Thoracic aorta (tissue), 2 donors: Measurements from ENCODE around the gene NF1. TPM values are rescaled to one million over a fixed set of nuclear protein-coding genes. Genes with fewer than 3 reads are reported as not detected.

Experiments used
- ATAC-seq: fragments of 150-250 bp; one replicate; pipeline ENCODE4 v1.8.0; 2017; ENCODE audit warnings: low read depth; ENCODE audit not compliant: insufficient number of reproducible peaks, low FRiP score
- DNase-seq: peaks from one replicate; pipeline ENCODE4 v3.0.0-alpha.2; 2020; ENCODE audit warnings: low spot score
- H3K27ac ChIP-seq, 2 donors: fragments of 200-600 bp; sonication (generic); 1 replicate in 1 of 2; 2 replicates in 1 of 2; pipeline ENCODE4 v1.5.1; 2016; ENCODE audit warnings: mild to moderate bottlenecking in 2 of 2, moderate library complexity in 2 of 2
- H3K27me3 ChIP-seq: fragments of 200-600 bp; sonication (generic); replicated peaks from 2 replicates; pipeline ENCODE4 v1.6.0; 2016; ENCODE audit warnings: mild to moderate bottlenecking; ENCODE audit not compliant: insufficient read depth
- H3K36me3 ChIP-seq: fragments of 200-600 bp; sonication (generic); one replicate; pipeline ENCODE4 v1.5.1; 2016
- H3K4me1 ChIP-seq, 2 donors: fragments of 200-600 bp; sonication (generic); 1 replicate in 1 of 2; 2 replicates in 1 of 2; pipeline versions ENCODE4 v1.5.1 to v1.6.0; 2016; ENCODE audit warnings: low read depth in 2 of 2, mild to moderate bottlenecking in 1 of 2; ENCODE audit not compliant: control insufficient read depth in 1 of 2
- H3K4me3 ChIP-seq: fragments of 200-600 bp; sonication (generic); 2 replicates; pipeline ENCODE4 v1.5.1; 2016; ENCODE audit warnings: mild to moderate bottlenecking
- H3K9me3 ChIP-seq: fragments of 200-600 bp; sonication (generic); 2 replicates; pipeline ENCODE4 v1.5.1; 2016
- total RNA-seq, 2 donors: library from RNA; depleted of rRNA; stranded (reverse); fragments of >200 nt; gene quantifications; one replicate each; pipeline versions ENCODE4 v1.1.0 to v1.2.3, GENCODE V29; 2016
- TF ChIP-seq, protein P1 (sequence below): fragments of 200-600 bp; sonication (generic); IDR thresholded peaks from one replicate; pipeline ENCODE4 v1.5.1; 2019; ENCODE audit warnings: antibody characterized with exemption

Gene NF1
- total RNA-seq, 2 donors from 2014 or later, result 60.9 to 105 TPM

DNA sequence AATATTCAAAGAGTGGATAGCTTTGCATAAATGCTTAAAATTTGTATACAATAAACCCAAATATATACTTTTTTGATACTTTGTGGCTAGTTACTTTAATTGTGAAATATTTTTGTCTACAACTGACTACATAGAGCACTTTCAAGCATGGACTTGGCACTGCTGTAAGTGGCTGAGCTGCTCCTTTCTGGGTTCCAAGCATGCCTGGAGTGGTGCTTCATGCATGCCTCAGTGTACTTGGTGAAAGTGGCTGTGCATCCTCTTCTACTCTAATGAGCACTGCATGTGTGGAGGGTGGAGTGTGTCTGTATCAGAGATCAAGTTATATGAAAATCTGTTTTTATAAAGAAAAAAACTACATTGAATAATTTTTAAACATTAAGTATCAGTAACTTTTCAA lies 108.2 kb downstream of the NF1 start:
- Histone ChIP-seq H3K4me1 (no peaks in the 10 kb centered on the region), H3K27ac (no peak overlapping the region), H3K4me3 (no peak overlapping the region), H3K27me3 (no peaks in the 10 kb centered on the region), H3K9me3 (no peaks in the 10 kb centered on the region), H3K36me3 (peaks cover 4% of the 10 kb centered on the region)
- TF ChIP-seq, protein P1, sequence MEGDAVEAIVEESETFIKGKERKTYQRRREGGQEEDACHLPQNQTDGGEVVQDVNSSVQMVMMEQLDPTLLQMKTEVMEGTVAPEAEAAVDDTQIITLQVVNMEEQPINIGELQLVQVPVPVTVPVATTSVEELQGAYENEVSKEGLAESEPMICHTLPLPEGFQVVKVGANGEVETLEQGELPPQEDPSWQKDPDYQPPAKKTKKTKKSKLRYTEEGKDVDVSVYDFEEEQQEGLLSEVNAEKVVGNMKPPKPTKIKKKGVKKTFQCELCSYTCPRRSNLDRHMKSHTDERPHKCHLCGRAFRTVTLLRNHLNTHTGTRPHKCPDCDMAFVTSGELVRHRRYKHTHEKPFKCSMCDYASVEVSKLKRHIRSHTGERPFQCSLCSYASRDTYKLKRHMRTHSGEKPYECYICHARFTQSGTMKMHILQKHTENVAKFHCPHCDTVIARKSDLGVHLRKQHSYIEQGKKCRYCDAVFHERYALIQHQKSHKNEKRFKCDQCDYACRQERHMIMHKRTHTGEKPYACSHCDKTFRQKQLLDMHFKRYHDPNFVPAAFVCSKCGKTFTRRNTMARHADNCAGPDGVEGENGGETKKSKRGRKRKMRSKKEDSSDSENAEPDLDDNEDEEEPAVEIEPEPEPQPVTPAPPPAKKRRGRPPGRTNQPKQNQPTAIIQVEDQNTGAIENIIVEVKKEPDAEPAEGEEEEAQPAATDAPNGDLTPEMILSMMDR, result no peak
- ATAC-seq (no peak), DNase-seq (no peak)

DNA sequence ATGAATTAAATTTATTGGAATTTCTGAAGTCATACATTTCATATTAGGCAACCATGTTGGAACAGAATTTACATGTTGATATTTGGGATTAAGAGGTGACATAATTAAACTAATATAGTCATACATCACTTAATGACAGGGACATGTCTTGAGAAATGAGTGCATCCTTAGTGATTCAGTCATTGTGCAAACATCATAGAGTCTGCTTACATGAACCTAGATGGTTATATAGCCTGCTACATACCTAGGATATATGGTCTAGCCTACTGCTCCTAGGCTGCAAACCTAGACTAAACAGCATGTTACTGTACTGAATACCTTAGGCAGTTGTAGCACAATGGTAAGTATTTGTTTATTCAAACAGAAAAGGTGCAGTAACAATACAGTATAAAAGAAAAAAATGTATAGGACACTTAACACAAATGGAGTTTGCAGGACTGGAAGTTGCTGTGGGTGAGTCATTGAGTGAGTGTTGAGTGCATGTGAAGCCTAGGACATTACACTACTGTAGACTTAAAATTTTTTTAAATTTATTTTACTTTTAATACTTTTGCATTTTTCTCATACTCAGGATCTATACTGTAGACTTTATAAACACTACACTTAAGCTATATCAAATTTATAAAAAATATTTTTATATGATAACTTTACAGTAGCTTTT lies 116.7 kb downstream of the NF1 start:
- H3K4me3 ChIP-seq, result no peak overlapping the region
- no peaks in the 10 kb centered on the region for H3K9me3 ChIP-seq
- H3K4me1 ChIP-seq, result peaks cover 2 to 14% of the 10 kb centered on the region in 2 donors
- H3K27me3 ChIP-seq, result no peaks in the 10 kb centered on the region
- H3K27ac ChIP-seq, result no peak overlapping the region
- peaks cover 9% of the 10 kb centered on the region for H3K36me3 ChIP-seq
- no peak for ATAC-seq
- DNase-seq, result no peak
- TF ChIP-seq, protein P1, result no peak

DNA sequence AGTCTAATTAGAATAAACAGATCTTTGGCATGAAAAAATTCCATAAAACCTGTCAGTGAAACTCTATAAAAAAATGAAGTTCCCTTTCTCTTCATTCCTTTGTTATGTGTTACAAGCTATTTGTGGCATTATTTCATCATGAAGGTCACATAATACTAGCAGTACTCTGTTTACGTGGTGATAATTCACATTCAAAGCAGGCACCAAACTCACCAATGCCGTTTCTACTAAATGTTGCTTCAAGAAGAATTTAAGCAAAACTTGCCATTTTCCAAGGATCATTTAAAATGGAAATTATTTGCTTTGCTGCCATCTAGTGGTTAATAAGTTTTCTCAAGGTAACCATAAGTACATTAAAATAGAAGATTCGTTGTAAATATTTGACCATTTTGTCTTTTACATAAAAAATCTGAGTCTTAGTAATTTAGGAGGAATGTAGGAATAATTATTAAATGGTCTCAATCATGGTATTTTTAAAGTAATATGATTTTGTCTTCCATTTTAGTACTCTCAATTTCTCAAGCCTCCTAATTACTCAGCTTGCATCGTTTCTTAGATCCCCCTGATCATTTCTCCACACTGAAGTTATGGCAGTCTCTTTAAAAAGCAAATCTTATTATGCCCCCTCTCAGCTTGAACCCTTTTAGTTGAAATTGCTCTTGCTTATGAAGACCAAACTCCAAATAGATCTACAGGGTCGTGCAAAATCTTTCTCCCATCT lies 121.4 kb downstream of the NF1 start:
- Histone ChIP-seq H3K4me1 (peaks cover 4 to 15% of the 10 kb centered on the region in 2 donors), H3K9me3 (no peaks in the 10 kb centered on the region), H3K27me3 (no peaks in the 10 kb centered on the region), H3K27ac (peak overlapping the region; percentile 49 to 66), H3K36me3 (peaks cover 11% of the 10 kb centered on the region), H3K4me3 (peak overlapping the region; percentile 31)
- DNase-seq (no peak), ATAC-seq (peak; percentile 73)
- TF ChIP-seq, protein P1, result peak; percentile 55

DNA sequence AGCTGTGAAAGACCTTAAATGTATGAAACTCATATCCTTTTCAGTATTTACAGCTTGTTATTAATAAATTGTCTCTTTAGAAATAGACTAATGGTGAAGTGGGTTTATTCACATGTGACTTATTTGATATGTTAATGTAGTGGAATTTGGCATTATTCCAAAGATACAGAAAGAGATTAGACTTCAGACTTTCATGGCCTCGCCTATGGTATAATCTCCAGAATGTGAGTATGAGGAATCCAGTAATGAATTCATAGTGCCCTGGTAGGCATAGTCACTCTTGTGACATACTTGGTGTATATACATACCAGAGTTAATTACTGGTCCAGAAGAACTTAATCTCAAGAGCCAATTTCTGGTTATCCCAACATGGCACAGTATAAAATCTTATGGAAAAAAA lies 129.6 kb downstream of the NF1 start:
- no peaks in the 10 kb centered on the region for H3K27me3 ChIP-seq
- TF ChIP-seq, protein P1, result no peak
- H3K9me3 ChIP-seq, result no peaks in the 10 kb centered on the region
- H3K4me3 ChIP-seq, result no peak overlapping the region
- H3K27ac ChIP-seq, result no peak overlapping the region
- H3K4me1 ChIP-seq, result no peaks in the 10 kb centered on the region
- DNase-seq (no peak), ATAC-seq (no peak)
- peaks cover 2% of the 10 kb centered on the region for H3K36me3 ChIP-seq

DNA sequence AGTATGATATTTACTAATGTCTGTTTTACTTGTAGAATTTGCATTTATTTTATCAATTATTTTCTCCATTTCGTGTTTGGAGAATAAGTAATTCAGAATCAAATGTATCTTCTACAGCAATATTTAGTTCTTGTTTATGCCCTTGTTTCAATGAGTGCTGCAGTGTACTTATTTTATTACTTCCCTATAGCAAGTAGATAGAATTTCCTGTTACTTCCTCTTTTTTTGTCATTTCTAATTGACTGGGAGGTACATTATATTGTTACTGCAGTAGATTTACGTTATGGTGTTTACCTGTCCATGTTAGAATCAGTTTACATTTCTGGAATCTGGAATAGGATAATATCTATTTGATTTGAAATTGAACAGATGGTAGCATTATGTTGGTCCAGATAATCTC lies 131.1 kb downstream of the NF1 start:
- Histone ChIP-seq H3K9me3 (no peaks in the 10 kb centered on the region), H3K4me3 (no peak overlapping the region), H3K36me3 (peaks cover 15% of the 10 kb centered on the region), H3K27ac (no peak overlapping the region), H3K27me3 (no peaks in the 10 kb centered on the region), H3K4me1 (no peaks in the 10 kb centered on the region)
- DNase-seq (no peak), ATAC-seq (no peak)
- TF ChIP-seq, protein P1, result no peak
